ENCODE results near the gene MTMR4.

GRCh38 chr17:58491510-58492045 lies 22.9 kb downstream of the MTMR4 start:
- no peak for TF ChIP-seq POLR2A (IDR thresholded peaks at IDR 0.05; ENCODE audit: low read length)
- no peak for TF ChIP-seq GATA1 (IDR thresholded peaks at IDR 0.05; ENCODE audit: low read depth, low read length)

All from erythroblast (primary cell).